GM13976 (cell line): Measurements from ENCODE around the gene FYN.

Experiments
- DNase-seq: peaks from one replicate; pipeline ENCODE4 v3.0.0; 2012; ENCODE audit warnings: low spot score
- CTCF ChIP-seq: IDR thresholded peaks from 2 replicates; pipeline ENCODE4 v1.5.1; 2012; ENCODE audit warnings: borderline replicate concordance, mild to moderate bottlenecking; ENCODE audit not compliant: insufficient read depth; ENCODE audit errors: extremely low read depth, missing control alignments, control extremely low read depth
- in situ Hi-C: fragments of 300-500 bp; cut with MboI; formaldehyde crosslinking; loops from one replicate; pipeline ENCODE4 v1.12.0; 2022; ENCODE audit warnings: low sequenced_read_pairs, mixed read lengths, inconsistent platforms; ENCODE audit not compliant: unreplicated experiment

FYN gene

GRCh38 chr6:111720931-111721496 lies 152.2 kb downstream of the FYN start:
- no peak for TF ChIP-seq CTCF
- in situ Hi-C loops, result no loop called here
- no peak for DNase-seq

GRCh38 chr6:111718990-111719389 lies 154.3 kb downstream of the FYN start:
- no peak for DNase-seq
- TF ChIP-seq CTCF, result no peak
- in situ Hi-C loops, result no loop called here

GRCh38 chr6:111718326-111718725 lies 154.9 kb downstream of the FYN start:
- DNase-seq, result no peak
- TF ChIP-seq CTCF, result no peak
- in situ Hi-C loops, result no loop called here

GRCh38 chr6:111717621-111718020 lies 155.6 kb downstream of the FYN start:
- no peak for DNase-seq
- in situ Hi-C loops, result no loop called here
- no peak for TF ChIP-seq CTCF

- DNase-seq, result no peak
- no peak for TF ChIP-seq CTCF
- in situ Hi-C loops, result no loop called here
Measured at GRCh38 chr6:111716325-111716724, 156.9 kb downstream of the FYN start.

GRCh38 chr6:111715321-111715720 lies 157.9 kb downstream of the FYN start:
- TF ChIP-seq CTCF, result no peak
- in situ Hi-C loops, result no loop called here
- no peak for DNase-seq
